ENCODE measurements around the gene HPSE. TPM values are rescaled to one million over a fixed set of nuclear protein-coding genes. Genes with fewer than 3 reads are reported as not detected.

HPSE gene
- total and polyA plus RNA-seq, 2 of the 13 experiments (the other 11 are each of a cell fraction or from before 2014, with no cell fraction given), result not detected

DNA sequence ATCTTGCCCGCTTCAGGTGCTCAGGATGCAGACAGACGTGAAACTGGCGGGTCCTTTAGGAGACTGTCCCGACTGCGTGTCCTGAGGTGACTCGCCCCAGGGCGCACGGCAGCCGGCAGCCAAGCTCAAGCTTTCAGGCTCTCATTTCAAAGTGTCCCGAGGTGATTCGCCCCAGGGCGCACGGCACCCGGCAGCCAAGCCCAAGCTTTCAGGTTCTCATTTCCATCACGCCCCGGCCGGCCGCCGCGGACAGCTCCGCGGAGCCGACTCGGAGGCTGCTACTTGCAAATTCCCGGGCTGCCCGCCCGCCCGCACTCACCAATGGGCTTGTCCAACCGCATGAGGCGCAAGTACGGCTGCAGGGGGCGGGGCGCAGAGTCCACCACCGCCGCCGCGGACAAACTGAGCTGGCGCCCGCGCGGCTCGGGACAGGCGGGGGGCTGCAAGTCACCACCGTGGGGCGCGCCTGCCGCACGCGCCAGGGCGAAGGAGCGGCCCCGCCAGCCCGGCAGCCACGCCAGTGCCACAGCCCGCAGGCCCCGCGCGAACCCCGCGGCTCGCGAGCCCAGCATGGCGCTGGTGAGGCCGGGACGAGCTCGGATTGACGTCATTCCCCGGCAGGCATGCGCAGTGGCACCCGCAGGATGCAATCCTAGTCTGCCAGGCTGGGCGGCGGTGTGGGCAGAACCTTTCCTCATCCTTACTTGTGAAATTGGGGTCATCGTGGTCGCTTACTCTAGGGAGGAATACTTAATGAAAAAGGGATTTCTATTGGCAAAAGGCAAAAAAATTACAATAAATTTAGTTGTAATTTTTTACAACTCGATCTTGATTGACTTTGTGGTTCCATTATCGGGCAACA lies 50.2 kb downstream of the HPSE start, which contains the start of gene COQ2 (continued):
- TF ChIP-seq, protein P1, sequence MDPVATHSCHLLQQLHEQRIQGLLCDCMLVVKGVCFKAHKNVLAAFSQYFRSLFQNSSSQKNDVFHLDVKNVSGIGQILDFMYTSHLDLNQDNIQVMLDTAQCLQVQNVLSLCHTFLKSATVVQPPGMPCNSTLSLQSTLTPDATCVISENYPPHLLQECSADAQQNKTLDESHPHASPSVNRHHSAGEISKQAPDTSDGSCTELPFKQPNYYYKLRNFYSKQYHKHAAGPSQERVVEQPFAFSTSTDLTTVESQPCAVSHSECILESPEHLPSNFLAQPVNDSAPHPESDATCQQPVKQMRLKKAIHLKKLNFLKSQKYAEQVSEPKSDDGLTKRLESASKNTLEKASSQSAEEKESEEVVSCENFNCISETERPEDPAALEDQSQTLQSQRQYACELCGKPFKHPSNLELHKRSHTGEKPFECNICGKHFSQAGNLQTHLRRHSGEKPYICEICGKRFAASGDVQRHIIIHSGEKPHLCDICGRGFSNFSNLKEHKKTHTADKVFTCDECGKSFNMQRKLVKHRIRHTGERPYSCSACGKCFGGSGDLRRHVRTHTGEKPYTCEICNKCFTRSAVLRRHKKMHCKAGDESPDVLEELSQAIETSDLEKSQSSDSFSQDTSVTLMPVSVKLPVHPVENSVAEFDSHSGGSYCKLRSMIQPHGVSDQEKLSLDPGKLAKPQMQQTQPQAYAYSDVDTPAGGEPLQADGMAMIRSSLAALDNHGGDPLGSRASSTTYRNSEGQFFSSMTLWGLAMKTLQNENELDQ (CRISPR knock-in tag; IDR thresholded peaks at IDR 0.05; ENCODE audit: borderline replicate concordance), result no peak
- TF ChIP-seq ZNF451 (CRISPR knock-in tag; IDR thresholded peaks at IDR 0.05) (peak; percentile 67), NONO (IDR thresholded peaks at IDR 0.05) (no peak), NONO (CRISPR knock-in tag; conservative IDR thresholded peaks at IDR 0.05) (peak; percentile 88), ZSCAN29 (CRISPR knock-in tag; conservative IDR thresholded peaks at IDR 0.05) (peak; percentile 66; the same call in 1 of the 2 replicates), RCOR2 (CRISPR knock-in tag; IDR thresholded peaks at IDR 0.05) (no peak), GPN1 (CRISPR knock-in tag; IDR thresholded peaks at IDR 0.05; ENCODE audit: borderline replicate concordance) (no peak), ZNF20 (CRISPR knock-in tag; IDR thresholded peaks at IDR 0.05) (no peak), PHF5A (CRISPR knock-in tag; IDR thresholded peaks at IDR 0.05; ENCODE audit: low read depth, unreplicated experiment) (no peak), ZFP36 (IDR thresholded peaks at IDR 0.05; ENCODE audit: borderline replicate concordance, low read depth, low read length, partially characterized antibody) (no peak), SKI (IDR thresholded peaks at IDR 0.05; ENCODE audit: partially characterized antibody) (peak; percentile 80), ASH2L (IDR thresholded peaks at IDR 0.05; ENCODE audit: insufficient read length, low read depth, low read length) (peak; percentile 88)
- TF ChIP-seq, protein P2, sequence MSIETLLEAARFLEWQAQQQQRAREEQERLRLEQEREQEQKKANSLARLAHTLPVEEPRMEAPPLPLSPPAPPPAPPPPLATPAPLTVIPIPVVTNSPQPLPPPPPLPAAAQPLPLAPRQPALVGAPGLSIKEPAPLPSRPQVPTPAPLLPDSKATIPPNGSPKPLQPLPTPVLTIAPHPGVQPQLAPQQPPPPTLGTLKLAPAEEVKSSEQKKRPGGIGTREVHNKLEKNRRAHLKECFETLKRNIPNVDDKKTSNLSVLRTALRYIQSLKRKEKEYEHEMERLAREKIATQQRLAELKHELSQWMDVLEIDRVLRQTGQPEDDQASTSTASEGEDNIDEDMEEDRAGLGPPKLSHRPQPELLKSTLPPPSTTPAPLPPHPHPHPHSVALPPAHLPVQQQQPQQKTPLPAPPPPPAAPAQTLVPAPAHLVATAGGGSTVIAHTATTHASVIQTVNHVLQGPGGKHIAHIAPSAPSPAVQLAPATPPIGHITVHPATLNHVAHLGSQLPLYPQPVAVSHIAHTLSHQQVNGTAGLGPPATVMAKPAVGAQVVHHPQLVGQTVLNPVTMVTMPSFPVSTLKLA (IDR thresholded peaks at IDR 0.05), result no peak
- TF ChIP-seq, protein P3, sequence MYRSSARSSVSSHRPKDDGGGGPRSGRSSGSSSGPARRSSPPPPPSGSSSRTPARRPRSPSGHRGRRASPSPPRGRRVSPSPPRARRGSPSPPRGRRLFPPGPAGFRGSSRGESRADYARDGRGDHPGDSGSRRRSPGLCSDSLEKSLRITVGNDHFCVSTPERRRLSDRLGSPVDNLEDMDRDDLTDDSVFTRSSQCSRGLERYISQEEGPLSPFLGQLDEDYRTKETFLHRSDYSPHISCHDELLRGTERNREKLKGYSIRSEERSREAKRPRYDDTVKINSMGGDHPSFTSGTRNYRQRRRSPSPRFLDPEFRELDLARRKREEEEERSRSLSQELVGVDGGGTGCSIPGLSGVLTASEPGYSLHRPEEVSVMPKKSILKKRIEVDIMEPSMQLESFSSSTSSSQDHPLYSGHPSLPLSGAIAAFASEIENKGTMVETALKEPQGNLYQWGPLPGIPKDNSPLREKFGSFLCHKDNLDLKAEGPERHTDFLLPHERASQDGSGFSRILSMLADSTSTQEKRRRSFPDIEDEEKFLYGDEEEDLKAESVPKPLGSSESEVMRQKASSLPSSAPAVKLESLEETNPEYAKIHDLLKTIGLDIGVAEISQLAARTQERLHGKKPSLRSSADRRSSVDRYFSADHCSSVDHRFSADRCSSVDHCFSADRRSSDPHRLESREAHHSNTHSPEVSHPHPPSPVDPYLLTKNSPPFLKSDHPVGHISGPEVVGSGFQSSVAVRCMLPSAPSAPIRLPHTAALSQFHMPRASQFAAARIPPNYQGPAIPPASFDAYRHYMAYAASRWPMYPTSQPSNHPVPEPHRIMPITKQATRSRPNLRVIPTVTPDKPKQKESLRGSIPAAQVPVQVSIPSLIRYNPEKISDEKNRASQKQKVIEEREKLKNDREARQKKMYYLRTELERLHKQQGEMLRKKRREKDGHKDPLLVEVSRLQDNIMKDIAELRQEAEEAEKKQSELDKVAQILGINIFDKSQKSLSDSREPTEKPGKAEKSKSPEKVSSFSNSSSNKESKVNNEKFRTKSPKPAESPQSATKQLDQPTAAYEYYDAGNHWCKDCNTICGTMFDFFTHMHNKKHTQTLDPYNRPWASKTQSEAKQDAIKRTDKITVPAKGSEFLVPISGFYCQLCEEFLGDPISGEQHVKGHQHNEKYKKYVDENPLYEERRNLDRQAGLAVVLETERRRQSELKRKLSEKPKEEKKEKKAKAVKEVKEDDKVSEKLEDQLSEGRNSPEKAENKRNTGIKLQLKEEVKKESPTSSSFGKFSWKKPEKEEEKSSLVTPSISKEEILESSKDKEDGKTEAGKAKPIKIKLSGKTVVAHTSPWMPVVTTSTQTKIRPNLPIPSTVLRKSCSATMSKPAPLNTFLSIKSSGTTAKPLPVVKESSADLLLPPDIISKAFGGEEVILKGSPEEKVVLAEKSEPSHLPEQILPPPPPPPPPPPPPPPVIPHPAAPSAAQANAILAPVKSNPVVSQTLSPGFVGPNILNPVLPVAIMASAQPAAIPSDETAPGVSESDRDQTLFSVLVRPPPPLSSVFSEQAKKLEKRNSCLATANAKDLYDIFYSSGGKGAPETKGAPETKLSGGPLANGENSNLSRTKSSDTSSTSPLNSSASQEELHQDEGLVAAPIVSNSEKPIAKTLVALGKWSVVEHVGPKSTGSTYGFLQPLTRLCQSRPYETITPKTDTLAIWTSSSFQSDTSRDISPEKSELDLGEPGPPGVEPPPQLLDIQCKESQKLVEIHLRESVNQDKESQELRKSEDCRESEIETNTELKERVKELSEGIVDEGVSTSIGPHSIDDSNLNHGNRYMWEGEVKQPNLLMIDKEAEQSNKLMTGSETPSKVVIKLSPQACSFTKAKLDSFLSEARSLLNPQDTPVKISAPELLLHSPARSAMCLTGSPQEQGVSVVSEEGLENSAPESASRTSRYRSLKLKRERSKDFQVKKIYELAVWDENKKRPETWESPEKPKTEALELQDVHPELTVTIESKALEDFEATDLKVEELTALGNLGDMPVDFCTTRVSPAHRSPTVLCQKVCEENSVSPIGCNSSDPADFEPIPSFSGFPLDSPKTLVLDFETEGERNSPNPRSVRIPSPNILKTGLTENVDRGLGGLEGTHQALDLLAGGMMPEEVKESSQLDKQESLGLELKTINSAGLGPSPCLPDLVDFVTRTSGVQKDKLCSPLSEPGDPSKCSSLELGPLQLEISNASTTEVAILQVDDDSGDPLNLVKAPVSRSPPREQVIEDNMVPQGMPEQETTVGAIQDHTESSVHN (CRISPR knock-in tag; IDR thresholded peaks at IDR 0.05), result no peak; the same call in 1 of the 2 replicates

Data from HepG2 (cell line).